Esophagus muscularis mucosa (tissue), 4 donors: ENCODE measurements around the gene ATP7B. TPM values are rescaled to one million over a fixed set of nuclear protein-coding genes. Genes with fewer than 3 reads are reported as not detected.
A peak's percentile ranks its signal among the peaks of the same experiment; 100 is the strongest.

Experiments
- DNase-seq: peaks from one replicate; pipeline ENCODE4 v3.0.0-alpha.2; 2017; ENCODE audit errors: extremely low spot score
- H3K27ac ChIP-seq, 4 donors: fragments of 200-600 bp; sonication (generic); replicated peaks in 1 of 4; 1 replicate in 3 of 4; 2 replicates in 1 of 4; pipeline ENCODE4 v1.5.1; 2016 to 2019; ENCODE audit warnings: mild to moderate bottlenecking in 1 of 4
- H3K27me3 ChIP-seq, 4 donors: fragments of 200-600 bp; sonication (generic); one replicate each; pipeline versions ENCODE4 v1.5.1 to v1.6.0; 2016 to 2019
- H3K36me3 ChIP-seq, 4 donors: fragments of 200-600 bp; sonication (generic); one replicate each; pipeline ENCODE4 v1.5.1; 2016 to 2019
- H3K4me1 ChIP-seq, 4 donors: fragments of 200-600 bp; sonication (generic); one replicate each; pipeline ENCODE4 v1.5.1; 2016 to 2019
- H3K4me3 ChIP-seq, 4 donors: fragments of 200-600 bp; sonication (generic); 1 replicate in 2 of 4; 2 replicates in 2 of 4; pipeline ENCODE4 v1.5.1; 2016 to 2019; ENCODE audit warnings: mild to moderate bottlenecking in 4 of 4, moderate library complexity in 1 of 4
- H3K9me3 ChIP-seq, 4 donors: fragments of 200-600 bp; sonication (generic); 1 replicate in 3 of 4; 2 replicates in 1 of 4; pipeline ENCODE4 v1.5.1; 2016 to 2019
- CTCF ChIP-seq, 3 experiments: fragments of 200-600 bp in 2 of 3; fragments of 450-650 bp in 1 of 3; sonication (generic) in 2 of 3; IDR thresholded peaks; one replicate each; pipeline ENCODE4 v1.5.1; 2017 to 2019; ENCODE audit warnings: antibody characterized with exemption in 3 of 3, mild to moderate bottlenecking in 2 of 3, moderate library complexity in 1 of 3
- EP300 ChIP-seq: sonication (generic); formaldehyde crosslinking; IDR thresholded peaks from one replicate; pipeline ENCODE4 v1.6.1; 2017; ENCODE audit warnings: antibody characterized with exemption
- POLR2A ChIP-seq: fragments of 450-650 bp; IDR thresholded peaks from one replicate; pipeline ENCODE4 v1.6.1; 2017; ENCODE audit warnings: antibody characterized with exemption, moderate library complexity, mild to moderate bottlenecking, low read depth
- POLR2AphosphoS5 ChIP-seq, 2 donors: sonication (generic); formaldehyde crosslinking; IDR thresholded peaks; one replicate each; pipeline ENCODE4 v1.6.1; 2017; ENCODE audit warnings: antibody characterized with exemption in 2 of 2
- WGBS: methylation state at CpG from one replicate; pipeline ENCODE4 v1.1.5; 2018; 5-methylcytosine and 5-hydroxymethylcytosine counted together
- intact Hi-C: fragments of 100-400 bp; cut with DNase I; formaldehyde crosslinking; loops from one replicate; pipeline ENCODE4 v1.15.1; 2023
- total RNA-seq, 4 donors: library from RNA; depleted of rRNA; stranded (reverse); fragments of >200 nt; gene quantifications; one replicate each; pipeline versions ENCODE4 v1.1.0 to v1.2.1, GENCODE V29; 2016

The ATP7B gene
- total RNA-seq, 4 donors from 2014 or later: 2.5 to 5.2 (median 4.4) TPM

GRCh38 chr13:51937320-51938290, 73.6 kb downstream of the ATP7B start:
- H3K27ac ChIP-seq: no peak overlapping the region
- no peak for TF ChIP-seq CTCF (IDR thresholded peaks at IDR 0.05)
- no peak for TF ChIP-seq POLR2A
- TF ChIP-seq EP300: no peak
- no peak for TF ChIP-seq POLR2AphosphoS5 (IDR thresholded peaks at IDR 0.05)
- no peak overlapping the region for H3K4me3 ChIP-seq
- no peaks in the 10 kb centered on the region for H3K4me1 ChIP-seq
- 85% methylated on average over 21 of the region's 22 CpGs for WGBS
- H3K27me3 ChIP-seq: no peaks in the 10 kb centered on the region
- H3K9me3 ChIP-seq: no peaks in the 10 kb centered on the region
- intact Hi-C loops: loop anchor here (5.0 kb wide), 1 partner anchor 190 kb away; the partner anchor contains the start of gene NEK5
- peaks cover 11 to 92% (median 56%) of the 10 kb centered on the region in 4 donors for H3K36me3 ChIP-seq
- no peak for DNase-seq

GRCh38 chr13:51935326-51936171, 75.7 kb downstream of the ATP7B start:
- intact Hi-C loops: loop anchor here (5.0 kb wide), 1 partner anchor 192 kb away; the partner anchor contains the start of gene NEK5
- peaks cover 11 to 84% (median 49%) of the 10 kb centered on the region in 4 donors for H3K36me3 ChIP-seq
- no peaks in the 10 kb centered on the region for H3K9me3 ChIP-seq
- 70% methylated on average over 8 of the region's 14 CpGs for WGBS
- TF ChIP-seq CTCF (IDR thresholded peaks at IDR 0.05): peak; percentile 7 to 35 (median 19)
- no peak for TF ChIP-seq POLR2AphosphoS5 (IDR thresholded peaks at IDR 0.05)
- TF ChIP-seq EP300: no peak
- no peaks in the 10 kb centered on the region for H3K4me1 ChIP-seq
- no peaks in the 10 kb centered on the region for H3K27me3 ChIP-seq
- no peak overlapping the region for H3K4me3 ChIP-seq
- DNase-seq: no peak
- no peak overlapping the region for H3K27ac ChIP-seq

- H3K4me3 ChIP-seq: no peak overlapping the region
- no peaks in the 10 kb centered on the region for H3K4me1 ChIP-seq
- no peaks in the 10 kb centered on the region for H3K27me3 ChIP-seq
- no peak for TF ChIP-seq EP300
- TF ChIP-seq CTCF (IDR thresholded peaks at IDR 0.05): no peak
- 95% methylated on average over 4 of the region's 19 CpGs for WGBS
- H3K9me3 ChIP-seq: no peaks in the 10 kb centered on the region
- no peak for DNase-seq
- H3K27ac ChIP-seq: no peak overlapping the region
- H3K36me3 ChIP-seq: peaks cover 10 to 84% (median 44%) of the 10 kb centered on the region in 4 donors
- intact Hi-C loops: loop anchor here (5.0 kb wide), 1 partner anchor 193 kb away; the partner anchor contains the start of gene NEK5
These were observed 76.7 kb downstream of the ATP7B start for GRCh38 chr13:51934461-51935087.

- intact Hi-C loops: no loop called here
- 82% methylated on average over 14 of the region's 14 CpGs for WGBS
- H3K9me3 ChIP-seq: no peaks in the 10 kb centered on the region
- no peak overlapping the region for H3K27ac ChIP-seq
- peaks cover 6 to 80% (median 38%) of the 10 kb centered on the region in 4 donors for H3K36me3 ChIP-seq
- H3K4me3 ChIP-seq: no peak overlapping the region
- TF ChIP-seq POLR2A: no peak
- TF ChIP-seq EP300: no peak
- no peak for TF ChIP-seq CTCF (IDR thresholded peaks at IDR 0.05)
- TF ChIP-seq POLR2AphosphoS5 (IDR thresholded peaks at IDR 0.05): no peak
- no peaks in the 10 kb centered on the region for H3K4me1 ChIP-seq
- H3K27me3 ChIP-seq: no peaks in the 10 kb centered on the region
- no peak for DNase-seq
These were observed 77.7 kb downstream of the ATP7B start for GRCh38 chr13:51933466-51934058.
